ENCODE results near the gene PCAT6.

PCAT6 gene

DNA sequence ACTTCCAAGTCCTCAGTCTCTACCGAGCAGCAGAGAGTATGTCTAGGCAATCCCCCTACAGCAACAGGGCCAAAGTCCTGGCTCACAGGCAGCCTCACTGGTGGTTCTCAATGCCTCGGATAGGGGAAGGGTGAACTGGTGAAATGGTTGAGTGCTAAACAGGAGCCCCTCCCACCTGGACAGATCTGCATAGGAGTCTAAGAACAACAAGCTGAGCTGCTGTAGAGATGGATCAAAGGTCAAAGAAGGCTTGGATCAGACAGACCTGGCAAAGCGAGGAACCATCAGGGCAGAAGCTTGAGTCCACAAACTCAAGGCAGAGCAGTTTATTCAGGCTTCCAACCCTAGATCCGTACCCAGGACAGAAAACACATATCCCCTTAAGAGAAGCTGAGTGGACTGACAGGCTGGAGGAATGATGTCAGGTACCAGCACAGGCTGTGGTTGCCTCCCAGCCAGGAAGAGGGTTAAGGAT lies 46.4 kb downstream of the PCAT6 start:
- H3K4me1 Mint-ChIP-seq: peaks cover 9% of the 10 kb centered on the region
- no peaks in the 10 kb centered on the region for H3K36me3 Mint-ChIP-seq
- no peak overlapping the region for H3K4me3 Mint-ChIP-seq
- H3K27ac Mint-ChIP-seq: no peak overlapping the region
- no peaks in the 10 kb centered on the region for H3K9me3 Mint-ChIP-seq
- H3K27me3 Mint-ChIP-seq: peaks cover 18% of the 10 kb centered on the region

DNA sequence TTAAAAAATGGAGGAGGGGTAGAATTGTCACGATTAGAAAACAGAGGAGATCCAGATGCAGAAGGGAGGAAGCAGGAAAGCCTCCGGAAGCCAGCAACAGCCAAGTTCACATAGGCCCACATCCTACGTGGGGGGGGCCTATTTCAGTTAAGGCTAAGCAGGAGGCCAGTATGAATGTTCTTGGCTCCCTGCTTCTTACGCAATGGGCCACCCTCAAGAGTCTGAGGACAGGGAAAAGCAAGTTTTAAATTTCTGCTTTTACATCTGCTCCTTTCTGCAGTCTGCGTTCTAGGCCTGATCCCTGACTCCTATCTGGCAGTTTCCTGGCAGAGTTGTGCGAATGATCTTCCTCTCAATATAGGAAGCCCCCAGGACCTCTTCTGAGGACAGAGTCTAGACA lies 47.6 kb downstream of the PCAT6 start:
- no peak overlapping the region for H3K4me3 Mint-ChIP-seq
- H3K4me1 Mint-ChIP-seq: peaks cover 9% of the 10 kb centered on the region
- no peaks in the 10 kb centered on the region for H3K36me3 Mint-ChIP-seq
- no peak overlapping the region for H3K27ac Mint-ChIP-seq
- no peaks in the 10 kb centered on the region for H3K9me3 Mint-ChIP-seq
- H3K27me3 Mint-ChIP-seq: peaks cover 27% of the 10 kb centered on the region

DNA sequence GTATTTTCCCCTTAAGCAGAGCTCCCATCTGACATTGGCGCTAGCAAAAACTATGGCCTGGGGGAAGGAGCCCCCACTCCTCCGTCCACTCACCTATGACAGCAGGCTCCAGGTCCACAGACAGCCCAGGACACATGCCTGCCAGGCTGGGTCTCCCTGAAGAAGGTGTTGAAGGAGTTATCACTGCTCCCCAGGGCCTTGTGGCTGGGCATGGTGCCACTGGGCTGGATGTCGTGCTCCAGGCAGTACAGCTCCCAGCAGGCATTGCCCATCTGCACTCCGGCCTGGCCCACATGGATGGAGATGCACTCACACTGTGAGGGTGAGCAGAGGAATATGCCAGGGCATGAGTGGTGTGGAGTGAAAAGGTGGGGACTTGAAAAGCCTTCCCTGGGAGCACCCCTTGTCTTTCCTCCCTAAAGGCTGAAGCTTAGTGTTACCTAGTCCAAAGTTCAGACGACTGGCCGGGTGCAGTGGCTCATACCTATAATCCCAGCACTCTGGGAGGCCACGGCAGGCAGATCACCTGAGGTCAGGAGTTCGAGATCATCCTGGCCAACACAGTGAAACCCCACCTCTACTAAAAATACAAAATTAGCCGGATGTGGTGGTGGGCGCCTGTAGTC lies 48.1 kb downstream of the PCAT6 start:
- H3K27ac Mint-ChIP-seq: no peak overlapping the region
- H3K27me3 Mint-ChIP-seq: peaks cover 29% of the 10 kb centered on the region
- H3K4me1 Mint-ChIP-seq: peaks cover 9% of the 10 kb centered on the region
- no peaks in the 10 kb centered on the region for H3K36me3 Mint-ChIP-seq
- no peaks in the 10 kb centered on the region for H3K9me3 Mint-ChIP-seq
- H3K4me3 Mint-ChIP-seq: no peak overlapping the region

DNA sequence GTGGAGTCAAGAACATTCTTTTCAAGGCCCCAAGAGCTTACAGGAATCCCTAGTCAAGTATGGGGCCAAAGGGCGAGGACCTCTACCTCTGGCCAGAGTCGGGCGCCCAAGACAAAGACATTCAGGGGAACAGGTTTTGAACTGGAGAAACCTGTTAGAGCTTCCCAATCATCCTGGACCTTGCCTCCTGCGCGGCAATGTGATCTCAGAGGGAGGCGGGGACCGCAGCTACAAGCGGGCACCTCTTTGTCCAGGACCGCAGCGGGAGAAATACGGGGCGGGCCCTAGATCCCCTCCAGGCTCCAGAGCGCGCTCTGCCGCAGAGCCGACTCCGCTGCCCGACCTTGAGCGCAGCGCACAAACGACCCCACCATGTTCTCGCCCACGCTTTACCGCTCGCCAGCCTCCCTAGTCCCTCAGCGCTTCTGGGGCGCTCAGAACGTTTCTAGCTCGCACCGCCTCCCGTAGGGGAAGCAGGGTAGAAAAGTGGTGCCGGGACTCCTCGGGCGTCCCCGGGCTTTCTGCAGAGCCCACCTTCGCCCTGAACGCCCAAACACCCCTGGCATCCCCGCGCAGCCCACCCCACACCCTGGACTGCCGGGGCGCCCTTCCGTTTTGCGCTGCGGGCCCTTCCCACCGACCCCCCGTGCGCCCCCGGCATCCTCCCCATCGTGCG lies 50.1 kb downstream of the PCAT6 start:
- Mint-ChIP-seq H3K36me3 (no peaks in the 10 kb centered on the region), H3K9me3 (no peaks in the 10 kb centered on the region), H3K4me1 (peaks cover 9% of the 10 kb centered on the region), H3K27me3 (peaks cover 39% of the 10 kb centered on the region), H3K27ac (no peak overlapping the region), H3K4me3 (peak overlapping the region; percentile 81)
